ENCODE data around the gene TTPAL.

GRCh38 chr20:44464514-44464913 lies 11.2 kb upstream of the TTPAL start:
- no peak for TF ChIP-seq POLR2AphosphoS5 (IDR thresholded peaks at IDR 0.05)
- no peak for TF ChIP-seq CTCF (IDR thresholded peaks at IDR 0.05)
- no peak for TF ChIP-seq POLR2A (IDR thresholded peaks at IDR 0.05)

Measured in sigmoid colon (tissue), 4 donors.